Mucosa of descending colon (tissue), 3 donors: ENCODE measurements around the gene UBL4A. TPM values are rescaled to one million over a fixed set of nuclear protein-coding genes. Genes with fewer than 3 reads are reported as not detected.

Experiments
- ATAC-seq: fragments of 200-7000 bp; cut with Tn5 transposase; one replicate; pipeline ENCODE4 v1.9.1; 2020; ENCODE audit warnings: mild to moderate bottlenecking, moderate library complexity
- DNase-seq, 3 donors: peaks; one replicate each; pipeline ENCODE4 v3.0.0-alpha.2; 2020
- H3K36me3 ChIP-seq: fragments of 200-600 bp; one replicate; pipeline ENCODE4 v1.8.0; 2021; ENCODE audit warnings: low read depth, mild to moderate bottlenecking
- H3K4me1 ChIP-seq: fragments of 200-600 bp; one replicate; pipeline ENCODE4 v1.8.0; 2021; ENCODE audit warnings: low read depth, mild to moderate bottlenecking
- H3K4me3 ChIP-seq: fragments of 200-600 bp; one replicate; pipeline ENCODE4 v1.8.0; 2021; ENCODE audit warnings: mild to moderate bottlenecking
- H3K9me3 ChIP-seq: fragments of 200-600 bp; one replicate; pipeline ENCODE4 v1.8.0; 2021; ENCODE audit warnings: mild to moderate bottlenecking
- CTCF ChIP-seq: fragments of 200-600 bp; IDR thresholded peaks from one replicate; pipeline ENCODE4 v1.8.0; 2022; ENCODE audit warnings: antibody characterized with exemption, mild to moderate bottlenecking
- intact Hi-C, 2 donors: fragments of 100-400 bp; cut with DNase I in 1 of 2; cut with micrococcal nuclease in 1 of 2; formaldehyde crosslinking; loops; one replicate each; pipeline versions ENCODE4 v1.11.0 to v1.11.1; 2022; cut with DNase I, micrococcal nuclease
- total RNA-seq, 3 donors: library from RNA; stranded (reverse); fragmentation: NEBNext Ultra II Directional in 2 of 3; extraction: Animal tissue kit (Norgen Biotek cat#: 25700) in 2 of 3; gene quantifications; one replicate each; pipeline versions ENCODE4 v1.2.1 to v1.2.4, GENCODE V29; 2021 to 2023
- donor health status: DM: no; HTN: no; CAD: no; lungs with moderate emphysema.
- donor health status: DM: no; HTN: no; CAD: no.
- donor health status: DM: no; HTN: yes; CAD: no.

Gene UBL4A
- total RNA-seq, 3 donors from 2014 or later, result 29.2 to 41.6 (median 32.3) TPM

GRCh38 chrX:154446430-154446829, 40.0 kb downstream of the UBL4A start:
- no peak for ATAC-seq
- no peak for DNase-seq
- TF ChIP-seq CTCF, result no peak
- Histone ChIP-seq H3K36me3 (no peaks in the 10 kb centered on the region), H3K9me3 (no peaks in the 10 kb centered on the region), H3K4me3 (no peak overlapping the region), H3K4me1 (peaks cover 6% of the 10 kb centered on the region)
- intact Hi-C loops, result no loop called here

- no peak for TF ChIP-seq CTCF
- Histone ChIP-seq H3K9me3 (no peaks in the 10 kb centered on the region), H3K4me3 (no peak overlapping the region), H3K4me1 (peaks cover 6% of the 10 kb centered on the region), H3K36me3 (no peaks in the 10 kb centered on the region)
- no peak for DNase-seq
- intact Hi-C loops, result no loop called here
- ATAC-seq, result no peak
Observed at GRCh38 chrX:154445776-154446175, 40.6 kb downstream of the UBL4A start.

GRCh38 chrX:154444755-154445246, 41.6 kb downstream of the UBL4A start:
- H3K36me3 ChIP-seq, result no peaks in the 10 kb centered on the region
- peaks cover 6% of the 10 kb centered on the region for H3K4me1 ChIP-seq
- no peaks in the 10 kb centered on the region for H3K9me3 ChIP-seq
- ATAC-seq, result peak; percentile 19
- intact Hi-C loops, result no loop called here
- H3K4me3 ChIP-seq, result peak overlapping the region; percentile 24
- DNase-seq, result no peak
- TF ChIP-seq CTCF, result no peak

GRCh38 chrX:154443992-154444754, 42.2 kb downstream of the UBL4A start, which contains the start of gene FAM50A:
TSS of gene FAM50A (plus strand) at chrX:154444141. CDS start at chrX:154444236, 95 bp downstream.
- intact Hi-C loops, result no loop called here
- no peak for TF ChIP-seq CTCF
- DNase-seq (peak; percentile 85 to 88 (median 87)), ATAC-seq (peak; percentile 88)
- H3K9me3 ChIP-seq, result no peaks in the 10 kb centered on the region
- H3K4me3 ChIP-seq, result peak within 1 kb of the TSS; percentile 24
- peaks cover 6% of the 10 kb centered on the region for H3K4me1 ChIP-seq
- no peaks in the 10 kb centered on the region for H3K36me3 ChIP-seq

GRCh38 chrX:154443479-154443910, 42.9 kb downstream of the UBL4A start:
- ATAC-seq, result no peak
- intact Hi-C loops, result no loop called here
- no peaks in the 10 kb centered on the region for H3K9me3 ChIP-seq
- H3K4me3 ChIP-seq, result no peak overlapping the region
- peaks cover 6% of the 10 kb centered on the region for H3K4me1 ChIP-seq
- no peaks in the 10 kb centered on the region for H3K36me3 ChIP-seq
- TF ChIP-seq CTCF, result no peak
- peak in 1 of 3 donors; percentile 12 for DNase-seq
